Measurements from ENCODE around the gene AK8.

The AK8 gene

DNA sequence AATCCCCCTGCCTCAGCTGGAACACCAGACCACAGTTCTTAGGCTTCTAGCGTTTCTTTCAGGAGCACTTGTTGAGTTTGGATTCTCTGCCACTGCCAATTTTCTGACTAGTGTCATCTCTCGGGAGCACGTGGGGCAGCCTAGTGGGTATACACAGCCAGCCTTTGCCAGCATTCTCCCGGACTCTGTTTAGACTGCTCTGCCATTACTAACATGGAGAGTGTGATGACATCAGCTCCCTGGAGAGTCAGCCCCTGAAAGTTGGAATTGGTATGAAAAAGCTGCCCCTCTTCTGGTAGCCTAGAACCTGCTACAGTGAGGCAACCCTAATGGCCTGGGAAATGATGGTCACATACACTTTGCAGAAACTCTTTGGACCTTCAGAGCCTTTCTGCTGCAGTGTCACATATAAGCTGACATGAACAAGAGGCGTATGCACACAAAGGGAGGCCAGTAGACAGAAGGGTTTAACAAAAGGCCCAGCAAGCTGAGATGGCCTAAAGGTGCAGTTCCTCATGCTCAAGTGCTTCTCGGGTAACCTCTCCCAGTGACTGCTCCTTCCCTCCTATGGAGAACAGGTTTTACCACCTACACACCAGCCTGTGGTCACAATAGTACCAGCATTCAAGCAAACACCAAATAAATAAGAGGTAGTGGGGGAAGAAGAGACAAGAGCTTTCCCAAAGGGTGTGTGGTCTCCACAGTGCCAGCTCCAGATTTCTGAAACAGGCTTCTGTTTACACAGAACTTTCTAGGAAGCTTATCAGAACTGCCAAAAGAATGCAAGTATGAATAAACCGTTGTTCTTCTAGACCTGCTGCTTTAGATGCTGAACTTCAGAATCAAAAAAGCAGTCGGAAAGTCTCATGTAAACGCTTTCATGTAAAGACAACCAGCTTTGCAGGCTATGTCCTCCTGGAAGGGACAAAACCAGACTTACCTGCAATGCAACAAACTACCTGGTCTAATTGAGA, 17.1 kb upstream of the AK8 start:
- Histone ChIP-seq H2AK5ac (ENCODE audit: low read length, severe bottlenecking) (no peak overlapping the region), H4K91ac (ENCODE audit: low read length) (no peak overlapping the region), H2BK12ac (ENCODE audit: low read length in 2 of 2) (no peak overlapping the region), H2BK120ac (ENCODE audit: low read depth, low read length) (no peak overlapping the region), H3K9ac (ENCODE audit: low read length) (no peak overlapping the region), H3K14ac (ENCODE audit: low read length in 2 of 2) (no peak overlapping the region), H3K4ac (ENCODE audit: low read depth in 1 of 2, low read length in 2 of 2) (no peak overlapping the region), H4K8ac (ENCODE audit: low read length) (no peak overlapping the region), H3K4me1 (ENCODE audit: control insufficient read depth, insufficient read depth, low read depth, low read length) (no peaks in the 10 kb centered on the region), H3K4me2 (ENCODE audit: low read length, poor library complexity, severe bottlenecking) (no peak overlapping the region), H2AFZ (ENCODE audit: low read depth, low read length) (no peak overlapping the region), H3K23ac (ENCODE audit: low read length in 2 of 2) (no peak overlapping the region), H3K27ac (ENCODE audit: low read length, poor library complexity, severe bottlenecking) (no peak overlapping the region), H3K36me3 (ENCODE audit: control insufficient read depth in 1 of 2, insufficient read depth in 2 of 2, low read depth in 1 of 2, low read length in 2 of 2) (peaks cover 50 to 95% of the 10 kb centered on the region in 2 experiments), H3K18ac (ENCODE audit: low read depth in 1 of 2, low read length in 2 of 2) (no peak overlapping the region), H3K27me3 (ENCODE audit: control insufficient read depth in 1 of 2, insufficient read depth in 1 of 2, low read length in 2 of 2) (no peaks in the 10 kb centered on the region), H2BK15ac (ENCODE audit: low read depth, poor library complexity, severe bottlenecking) (no peak overlapping the region), H3K9me3 (ENCODE audit: control insufficient read depth, low read length) (no peaks in the 10 kb centered on the region), H3K79me1 (replicated peaks; ENCODE audit: low read length, poor library complexity, severe bottlenecking) (no peaks in the 10 kb centered on the region), H3K4me3 (ENCODE audit: insufficient read depth in 1 of 2, low read depth in 1 of 2, low read length in 2 of 2) (no peak overlapping the region), H2BK5ac (ENCODE audit: low read depth, low read length, poor library complexity, severe bottlenecking) (no peak overlapping the region)
- DNase-seq = no peak
- WGBS = 84% methylated on average over 9 of the region's 9 CpGs

DNA sequence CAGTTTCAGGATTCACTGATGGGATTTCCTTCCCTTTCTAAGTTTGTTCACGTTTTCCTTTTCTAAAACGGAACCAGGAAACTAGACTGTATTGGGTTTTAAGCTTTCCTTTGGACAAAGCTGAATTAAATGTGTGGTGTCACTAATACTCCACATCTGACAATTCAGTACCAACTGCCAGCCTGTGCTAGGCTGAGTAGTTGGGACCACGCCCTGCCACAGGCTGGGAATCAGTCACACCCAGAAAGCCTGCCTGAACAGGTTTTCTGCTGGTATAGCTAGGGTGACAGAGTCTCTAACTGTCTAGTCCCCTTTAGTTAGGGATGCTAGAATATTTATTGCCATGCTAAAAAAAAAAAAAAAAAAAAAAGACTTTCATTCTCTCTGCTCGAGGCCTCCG, 16.3 kb upstream of the AK8 start:
- no peak overlapping the region for H4K91ac ChIP-seq (ENCODE audit: low read length)
- no peak overlapping the region for H4K8ac ChIP-seq (ENCODE audit: low read length)
- no peak for DNase-seq
- no peaks in the 10 kb centered on the region for H3K27me3 ChIP-seq (ENCODE audit: control insufficient read depth in 1 of 2, insufficient read depth in 1 of 2, low read length in 2 of 2)
- H3K4me1 ChIP-seq (ENCODE audit: control insufficient read depth, insufficient read depth, low read depth, low read length) = no peaks in the 10 kb centered on the region
- 100% methylated on average over 3 of the region's 5 CpGs for WGBS
- no peak overlapping the region for H3K4me3 ChIP-seq (ENCODE audit: insufficient read depth in 1 of 2, low read depth in 1 of 2, low read length in 2 of 2)
- H3K9me3 ChIP-seq (ENCODE audit: control insufficient read depth, low read length) = no peaks in the 10 kb centered on the region
- no peak overlapping the region for H2BK120ac ChIP-seq (ENCODE audit: low read depth, low read length)
- peaks cover 47 to 87% of the 10 kb centered on the region in 2 experiments for H3K36me3 ChIP-seq (ENCODE audit: control insufficient read depth in 1 of 2, insufficient read depth in 2 of 2, low read depth in 1 of 2, low read length in 2 of 2)
- H3K14ac ChIP-seq (ENCODE audit: low read length in 2 of 2) = no peak overlapping the region
- H3K4me2 ChIP-seq (ENCODE audit: low read length, poor library complexity, severe bottlenecking) = no peak overlapping the region
- H2AFZ ChIP-seq (ENCODE audit: low read depth, low read length) = no peak overlapping the region
- H3K27ac ChIP-seq (ENCODE audit: low read length, poor library complexity, severe bottlenecking) = no peak overlapping the region
- no peak overlapping the region for H3K18ac ChIP-seq (ENCODE audit: low read depth in 1 of 2, low read length in 2 of 2)
- no peak overlapping the region for H2BK15ac ChIP-seq (ENCODE audit: low read depth, poor library complexity, severe bottlenecking)
- H3K23ac ChIP-seq (ENCODE audit: low read length in 2 of 2) = no peak overlapping the region
- no peak overlapping the region for H2BK5ac ChIP-seq (ENCODE audit: low read depth, low read length, poor library complexity, severe bottlenecking)
- H3K79me1 ChIP-seq (replicated peaks; ENCODE audit: low read length, poor library complexity, severe bottlenecking) = no peaks in the 10 kb centered on the region
- no peak overlapping the region for H3K9ac ChIP-seq (ENCODE audit: low read length)
- no peak overlapping the region for H2AK5ac ChIP-seq (ENCODE audit: low read length, severe bottlenecking)
- no peak overlapping the region for H2BK12ac ChIP-seq (ENCODE audit: low read length in 2 of 2)
- H3K4ac ChIP-seq (ENCODE audit: low read depth in 1 of 2, low read length in 2 of 2) = no peak overlapping the region

DNA sequence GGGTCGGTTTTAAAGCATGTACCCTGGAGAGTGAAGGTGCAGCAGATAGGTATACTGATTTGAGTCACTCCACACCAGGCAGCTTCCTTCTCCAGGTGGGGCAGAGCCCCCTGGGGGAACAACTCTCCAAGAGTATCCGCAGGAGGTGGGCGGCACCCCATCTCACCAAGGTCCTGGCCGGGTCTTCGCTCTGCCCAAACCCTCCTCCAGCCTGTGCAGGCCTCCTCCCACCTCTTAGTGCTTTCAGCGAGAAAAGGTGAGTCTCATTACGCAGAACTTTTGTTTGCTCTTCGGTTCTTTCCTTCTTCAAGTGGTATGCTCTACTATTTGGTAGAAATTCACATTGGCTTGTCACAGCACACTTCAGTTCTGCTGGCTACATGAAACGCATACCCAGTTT, 14.3 kb upstream of the AK8 start:
- Histone ChIP-seq H2AK5ac (ENCODE audit: low read length, severe bottlenecking) (no peak overlapping the region), H3K4ac (ENCODE audit: low read depth in 1 of 2, low read length in 2 of 2) (no peak overlapping the region), H2BK12ac (ENCODE audit: low read length in 2 of 2) (no peak overlapping the region), H4K91ac (ENCODE audit: low read length) (no peak overlapping the region), H3K4me2 (ENCODE audit: low read length, poor library complexity, severe bottlenecking) (no peak overlapping the region), H3K4me3 (ENCODE audit: insufficient read depth in 1 of 2, low read depth in 1 of 2, low read length in 2 of 2) (no peak overlapping the region), H3K27me3 (ENCODE audit: control insufficient read depth in 1 of 2, insufficient read depth in 1 of 2, low read length in 2 of 2) (no peaks in the 10 kb centered on the region), H3K36me3 (ENCODE audit: control insufficient read depth in 1 of 2, insufficient read depth in 2 of 2, low read depth in 1 of 2, low read length in 2 of 2) (peaks cover 37 to 74% of the 10 kb centered on the region in 2 experiments), H3K9ac (ENCODE audit: low read length) (no peak overlapping the region), H3K18ac (ENCODE audit: low read depth in 1 of 2, low read length in 2 of 2) (no peak overlapping the region), H3K4me1 (ENCODE audit: control insufficient read depth, insufficient read depth, low read depth, low read length) (no peaks in the 10 kb centered on the region), H2AFZ (ENCODE audit: low read depth, low read length) (no peak overlapping the region), H3K23ac (ENCODE audit: low read length in 2 of 2) (no peak overlapping the region), H4K8ac (ENCODE audit: low read length) (no peak overlapping the region), H3K79me1 (replicated peaks; ENCODE audit: low read length, poor library complexity, severe bottlenecking) (no peaks in the 10 kb centered on the region), H2BK120ac (ENCODE audit: low read depth, low read length) (no peak overlapping the region), H3K9me3 (ENCODE audit: control insufficient read depth, low read length) (no peaks in the 10 kb centered on the region), H2BK5ac (ENCODE audit: low read depth, low read length, poor library complexity, severe bottlenecking) (no peak overlapping the region), H3K27ac (ENCODE audit: low read length, poor library complexity, severe bottlenecking) (no peak overlapping the region), H2BK15ac (ENCODE audit: low read depth, poor library complexity, severe bottlenecking) (no peak overlapping the region), H3K14ac (ENCODE audit: low read length in 2 of 2) (no peak overlapping the region)
- 83% methylated on average over 9 of the region's 9 CpGs for WGBS
- DNase-seq = no peak

DNA sequence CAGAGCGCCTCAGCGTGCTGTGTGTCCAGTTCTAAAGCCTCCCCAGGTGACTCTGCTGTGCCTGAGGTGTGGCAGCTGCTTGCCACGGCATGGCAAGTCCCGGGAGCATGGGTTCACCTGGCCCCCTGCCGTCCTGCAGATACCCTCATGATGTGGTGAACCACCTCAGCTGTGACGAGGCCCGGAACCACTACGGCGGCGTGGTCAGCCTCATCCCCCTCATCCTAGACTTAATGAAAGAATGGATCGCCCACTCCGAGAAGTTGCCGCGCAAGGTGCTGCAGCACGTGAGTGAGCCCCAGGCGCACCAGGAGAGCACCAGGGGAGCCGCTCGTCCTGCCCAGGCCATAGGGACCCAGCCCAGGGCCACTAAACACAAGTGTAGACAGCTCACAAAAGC, 10.1 kb upstream of the AK8 start:
- Histone ChIP-seq H2BK15ac (ENCODE audit: low read depth, poor library complexity, severe bottlenecking) (no peak overlapping the region), H3K14ac (ENCODE audit: low read length in 2 of 2) (no peak overlapping the region), H3K9me3 (ENCODE audit: control insufficient read depth, low read length) (no peaks in the 10 kb centered on the region)

More for the DNA sequence above, 10.1 kb upstream of the AK8 start:
- Histone ChIP-seq H2BK12ac (ENCODE audit: low read length in 2 of 2) (no peak overlapping the region), H3K9ac (ENCODE audit: low read length) (no peak overlapping the region), H3K27ac (ENCODE audit: low read length, poor library complexity, severe bottlenecking) (no peak overlapping the region), H2BK120ac (ENCODE audit: low read depth, low read length) (no peak overlapping the region), H3K4me1 (ENCODE audit: control insufficient read depth, insufficient read depth, low read depth, low read length) (no peaks in the 10 kb centered on the region), H3K4ac (ENCODE audit: low read depth in 1 of 2, low read length in 2 of 2) (no peak overlapping the region), H2AFZ (ENCODE audit: low read depth, low read length) (no peak overlapping the region), H3K36me3 (ENCODE audit: control insufficient read depth in 1 of 2, insufficient read depth in 2 of 2, low read depth in 1 of 2, low read length in 2 of 2) (peaks cover 19 to 48% of the 10 kb centered on the region in 2 experiments), H3K4me3 (ENCODE audit: insufficient read depth in 1 of 2, low read depth in 1 of 2, low read length in 2 of 2) (no peak overlapping the region), H3K79me1 (replicated peaks; ENCODE audit: low read length, poor library complexity, severe bottlenecking) (no peaks in the 10 kb centered on the region), H4K8ac (ENCODE audit: low read length) (no peak overlapping the region), H2BK5ac (ENCODE audit: low read depth, low read length, poor library complexity, severe bottlenecking) (no peak overlapping the region), H2AK5ac (ENCODE audit: low read length, severe bottlenecking) (no peak overlapping the region), H3K18ac (ENCODE audit: low read depth in 1 of 2, low read length in 2 of 2) (no peak overlapping the region), H3K23ac (ENCODE audit: low read length in 2 of 2) (no peak overlapping the region), H3K4me2 (ENCODE audit: low read length, poor library complexity, severe bottlenecking) (no peak overlapping the region), H4K91ac (ENCODE audit: low read length) (no peak overlapping the region), H3K27me3 (ENCODE audit: control insufficient read depth in 1 of 2, insufficient read depth in 1 of 2, low read length in 2 of 2) (no peaks in the 10 kb centered on the region)
- 93% methylated on average over 18 of the region's 18 CpGs for WGBS
- no peak for DNase-seq
